ENCODE data around the gene TPPP3. TPM values are rescaled to one million over a fixed set of nuclear protein-coding genes. Genes with fewer than 3 reads are reported as not detected.
"Not testable (repeated sequence)": the region's sequence is repeated elsewhere in the genome, so short reads cannot be mapped to it uniquely, and the experiment has no call there.

The TPPP3 gene
- total RNA-seq, 2 donors from 2014 or later = 0.19 TPM; not detected in 1

GRCh38 chr16:67392301-67393059 lies 818 bp downstream of the TPPP3 start:
- ATAC-seq (replicated peaks) = no peak
- H3K4me1 Mint-ChIP-seq = peaks cover 9% of the 10 kb centered on the region
- H3K27me3 Mint-ChIP-seq = peaks cover 23% of the 10 kb centered on the region
- H3K9me3 Mint-ChIP-seq = no peaks in the 10 kb centered on the region
- H3K4me3 Mint-ChIP-seq = no peak overlapping the region
- no peaks in the 10 kb centered on the region for H3K36me3 Mint-ChIP-seq (ENCODE audit: low read depth)
- H3K27ac Mint-ChIP-seq = no peak overlapping the region

GRCh38 chr16:67391424-67392300 lies 1.6 kb downstream of the TPPP3 start:
- Mint-ChIP-seq H3K27me3 (peaks cover 20% of the 10 kb centered on the region), H3K9me3 (no peaks in the 10 kb centered on the region), H3K36me3 (ENCODE audit: low read depth) (no peaks in the 10 kb centered on the region), H3K4me1 (peaks cover 9% of the 10 kb centered on the region), H3K4me3 (no peak overlapping the region), H3K27ac (no peak overlapping the region)
- no peak for ATAC-seq (replicated peaks)

- Mint-ChIP-seq H3K27me3 (peaks cover 20% of the 10 kb centered on the region), H3K9me3 (no peaks in the 10 kb centered on the region), H3K4me3 (no peak overlapping the region), H3K27ac (no peak overlapping the region), H3K4me1 (peaks cover 9% of the 10 kb centered on the region), H3K36me3 (ENCODE audit: low read depth) (no peaks in the 10 kb centered on the region)
- ATAC-seq (replicated peaks) = no peak
Measured at GRCh38 chr16:67390816-67391423, 2.4 kb downstream of the TPPP3 start.

GRCh38 chr16:67389911-67390815 lies 3.1 kb downstream of the TPPP3 start:
- no peak overlapping the region for H3K4me3 Mint-ChIP-seq
- peaks cover 9% of the 10 kb centered on the region for H3K4me1 Mint-ChIP-seq
- no peak overlapping the region for H3K27ac Mint-ChIP-seq
- H3K36me3 Mint-ChIP-seq (ENCODE audit: low read depth) = no peaks in the 10 kb centered on the region
- H3K9me3 Mint-ChIP-seq = no peaks in the 10 kb centered on the region
- no peak for ATAC-seq (replicated peaks)
- peaks cover 15% of the 10 kb centered on the region for H3K27me3 Mint-ChIP-seq

- ATAC-seq (replicated peaks) = no peak
- H3K27ac Mint-ChIP-seq = no peak overlapping the region
- H3K9me3 Mint-ChIP-seq = no peaks in the 10 kb centered on the region
- peaks cover 9% of the 10 kb centered on the region for H3K27me3 Mint-ChIP-seq
- H3K4me3 Mint-ChIP-seq = no peak overlapping the region
- peaks cover 9% of the 10 kb centered on the region for H3K4me1 Mint-ChIP-seq
- H3K36me3 Mint-ChIP-seq (ENCODE audit: low read depth) = no peaks in the 10 kb centered on the region
Measured at GRCh38 chr16:67388591-67388990, 4.7 kb downstream of the TPPP3 start.

GRCh38 chr16:67388191-67388590 lies 5.1 kb downstream of the TPPP3 start:
- peaks cover 9% of the 10 kb centered on the region for H3K4me1 Mint-ChIP-seq
- no peak for ATAC-seq (replicated peaks)

GRCh38 chr16:67387479-67388079 lies 5.7 kb downstream of the TPPP3 start:
- H3K9me3 Mint-ChIP-seq = no peaks in the 10 kb centered on the region
- H3K27me3 Mint-ChIP-seq = peaks cover 7% of the 10 kb centered on the region
- no peak overlapping the region for H3K27ac Mint-ChIP-seq
- peaks cover 7% of the 10 kb centered on the region for H3K4me1 Mint-ChIP-seq
- no peak for ATAC-seq (replicated peaks)
- H3K4me3 Mint-ChIP-seq = no peak overlapping the region
- no peaks in the 10 kb centered on the region for H3K36me3 Mint-ChIP-seq (ENCODE audit: low read depth)

More at GRCh38 chr16:67388191-67388590, 5.1 kb downstream of the TPPP3 start:
- H3K27me3 Mint-ChIP-seq = peaks cover 9% of the 10 kb centered on the region
- no peaks in the 10 kb centered on the region for H3K9me3 Mint-ChIP-seq
- H3K36me3 Mint-ChIP-seq (ENCODE audit: low read depth) = no peaks in the 10 kb centered on the region
- no peak overlapping the region for H3K27ac Mint-ChIP-seq
- H3K4me3 Mint-ChIP-seq = no peak overlapping the region

GRCh38 chr16:67386861-67387455 lies 6.3 kb downstream of the TPPP3 start:
- Mint-ChIP-seq H3K4me3 (no peak overlapping the region), H3K36me3 (ENCODE audit: low read depth) (no peaks in the 10 kb centered on the region), H3K27ac (no peak overlapping the region), H3K27me3 (peaks cover under 1% of the 10 kb centered on the region), H3K4me1 (peaks cover under 1% of the 10 kb centered on the region), H3K9me3 (no peaks in the 10 kb centered on the region)
- ATAC-seq (replicated peaks) = no peak

GRCh38 chr16:67384778-67385510 lies 8.4 kb downstream of the TPPP3 start:
- Mint-ChIP-seq H3K9me3 (no peaks in the 10 kb centered on the region), H3K36me3 (ENCODE audit: low read depth) (no peaks in the 10 kb centered on the region)

GRCh38 chr16:67383284-67383683 lies 10.0 kb downstream of the TPPP3 start:
- no peak overlapping the region for H3K27ac Mint-ChIP-seq
- H3K4me3 Mint-ChIP-seq = no peak overlapping the region
- no peaks in the 10 kb centered on the region for H3K9me3 Mint-ChIP-seq
- no peaks in the 10 kb centered on the region for H3K4me1 Mint-ChIP-seq
- no peak for ATAC-seq (replicated peaks)
- H3K27me3 Mint-ChIP-seq = no peaks in the 10 kb centered on the region
- no peaks in the 10 kb centered on the region for H3K36me3 Mint-ChIP-seq (ENCODE audit: low read depth)

More at GRCh38 chr16:67384778-67385510, 8.4 kb downstream of the TPPP3 start:
- Mint-ChIP-seq H3K4me1 (no peaks in the 10 kb centered on the region), H3K27ac (no peak overlapping the region), H3K4me3 (no peak overlapping the region), H3K27me3 (no peaks in the 10 kb centered on the region)
- ATAC-seq (replicated peaks) = no peak

GRCh38 chr16:67378642-67379041 lies 14.7 kb downstream of the TPPP3 start:
- no peak for ATAC-seq (replicated peaks)
- Mint-ChIP-seq H3K9me3 (no peaks in the 10 kb centered on the region), H3K36me3 (ENCODE audit: low read depth) (no peaks in the 10 kb centered on the region), H3K4me1 (no peaks in the 10 kb centered on the region), H3K27ac (no peak overlapping the region), H3K4me3 (no peak overlapping the region), H3K27me3 (peaks cover 8% of the 10 kb centered on the region)

- ATAC-seq (replicated peaks); H3K36me3 Mint-ChIP-seq (ENCODE audit: low read depth); H3K9me3 Mint-ChIP-seq; H3K27ac Mint-ChIP-seq; H3K4me1 Mint-ChIP-seq; H3K4me3 Mint-ChIP-seq: not testable (repeated sequence)
- peaks cover 14% of the 10 kb centered on the region for H3K27me3 Mint-ChIP-seq
Measured at GRCh38 chr16:67376012-67376411, 17.3 kb downstream of the TPPP3 start.

- peaks cover 11% of the 10 kb centered on the region for H3K27me3 Mint-ChIP-seq
- no peaks in the 10 kb centered on the region for H3K9me3 Mint-ChIP-seq
- no peaks in the 10 kb centered on the region for H3K36me3 Mint-ChIP-seq (ENCODE audit: low read depth)
- no peak overlapping the region for H3K4me3 Mint-ChIP-seq
- H3K27ac Mint-ChIP-seq = no peak overlapping the region
- ATAC-seq (replicated peaks) = no peak
- no peaks in the 10 kb centered on the region for H3K4me1 Mint-ChIP-seq
Measured at GRCh38 chr16:67372664-67373063, 20.6 kb downstream of the TPPP3 start.

Measured in activated T-helper 17 cell treated with anti-CD3 and anti-CD28 coated beads, Interleukin-2, amount 50 U/mL, for 72 hours (primary cell).